PC-9 (cell line): Measurements from ENCODE around the gene MLEC.

Experiments
- EZH2 ChIP-seq: fragments of 200-600 bp; sonication (generic); IDR thresholded peaks from 2 replicates; pipeline ENCODE4 v1.8.0; 2017; ENCODE audit warnings: antibody characterized with exemption, low read depth
- TF ChIP-seq, protein P1 (sequence below): fragments of 200-600 bp; sonication (generic); conservative IDR thresholded peaks from 2 replicates; pipeline ENCODE4 v1.6.1; 2017; ENCODE audit warnings: mixed run types, antibody characterized with exemption, mild to moderate bottlenecking, moderate library complexity

DNA sequence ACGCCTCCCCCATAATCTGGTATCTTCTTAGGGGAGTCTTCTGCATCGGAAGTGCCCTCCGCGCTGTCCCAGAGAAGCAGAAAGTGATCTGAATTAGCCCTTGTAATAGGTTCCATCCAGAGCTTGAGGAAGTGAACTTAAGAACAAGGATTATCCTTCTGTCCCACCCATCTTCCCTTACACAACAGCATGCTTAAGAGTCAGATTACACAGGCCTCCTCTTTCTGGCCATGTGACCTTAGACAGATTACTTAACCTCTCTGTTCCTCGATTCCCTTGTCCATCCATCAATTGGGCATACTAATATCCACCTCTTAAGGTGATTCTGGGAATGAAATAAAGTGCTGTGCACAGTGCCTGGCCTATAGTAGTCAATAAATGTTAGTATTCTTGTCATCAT lies 35.1 kb upstream of the MLEC start:
- TF ChIP-seq, protein P1, sequence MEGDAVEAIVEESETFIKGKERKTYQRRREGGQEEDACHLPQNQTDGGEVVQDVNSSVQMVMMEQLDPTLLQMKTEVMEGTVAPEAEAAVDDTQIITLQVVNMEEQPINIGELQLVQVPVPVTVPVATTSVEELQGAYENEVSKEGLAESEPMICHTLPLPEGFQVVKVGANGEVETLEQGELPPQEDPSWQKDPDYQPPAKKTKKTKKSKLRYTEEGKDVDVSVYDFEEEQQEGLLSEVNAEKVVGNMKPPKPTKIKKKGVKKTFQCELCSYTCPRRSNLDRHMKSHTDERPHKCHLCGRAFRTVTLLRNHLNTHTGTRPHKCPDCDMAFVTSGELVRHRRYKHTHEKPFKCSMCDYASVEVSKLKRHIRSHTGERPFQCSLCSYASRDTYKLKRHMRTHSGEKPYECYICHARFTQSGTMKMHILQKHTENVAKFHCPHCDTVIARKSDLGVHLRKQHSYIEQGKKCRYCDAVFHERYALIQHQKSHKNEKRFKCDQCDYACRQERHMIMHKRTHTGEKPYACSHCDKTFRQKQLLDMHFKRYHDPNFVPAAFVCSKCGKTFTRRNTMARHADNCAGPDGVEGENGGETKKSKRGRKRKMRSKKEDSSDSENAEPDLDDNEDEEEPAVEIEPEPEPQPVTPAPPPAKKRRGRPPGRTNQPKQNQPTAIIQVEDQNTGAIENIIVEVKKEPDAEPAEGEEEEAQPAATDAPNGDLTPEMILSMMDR, result no peak
- TF ChIP-seq EZH2, result no peak
